ENCODE measurements around the gene G2E3. TPM values are rescaled to one million over a fixed set of nuclear protein-coding genes. Genes with fewer than 3 reads are reported as not detected.
"Not testable (repeated sequence)": the region's sequence is repeated elsewhere in the genome, so short reads cannot be mapped to it uniquely, and the experiment has no call there.

Gene G2E3
- total and polyA plus RNA-seq, 2 donors from 2014 or later: 4.4 to 20.5 TPM

- Histone ChIP-seq H3K36me3 (ENCODE audit: control insufficient read depth in 2 of 3, insufficient read depth in 3 of 3, low read length in 3 of 3) (no peaks in the 10 kb centered on the region), H3K9me3 (ENCODE audit: control insufficient read depth in 2 of 3, insufficient read depth in 1 of 3, low read length in 3 of 3) (no peaks in the 10 kb centered on the region), H3K27me3 (ENCODE audit: control insufficient read depth, insufficient read depth, low read length) (no peaks in the 10 kb centered on the region), H3K4me3 (ENCODE audit: low read length in 3 of 3) (no peak overlapping the region), H3K4me1 (ENCODE audit: control insufficient read depth in 2 of 3, insufficient read depth in 2 of 3, low read depth in 1 of 3, low read length in 3 of 3) (no peaks in the 10 kb centered on the region), H3K9ac (ENCODE audit: low read length in 3 of 3) (no peak overlapping the region), H3K27ac (ENCODE audit: low read depth in 2 of 2, low read length in 2 of 2) (no peak overlapping the region)
- TF ChIP-seq CTCF (IDR thresholded peaks at IDR 0.05; ENCODE audit: borderline replicate concordance, extremely low read depth, insufficient read depth): no peak
- DNase-seq: no peak
- no peak for FAIRE-seq
- intact Hi-C loops (cut with DNase I): no loop called here
Observed at GRCh38 chr14:30533126-30533525, 25.8 kb upstream of the G2E3 start.

- H3K27ac ChIP-seq (ENCODE audit: low read depth in 2 of 2, low read length in 2 of 2): no peak overlapping the region
- no peak overlapping the region for H3K9ac ChIP-seq (ENCODE audit: low read length in 3 of 3)
- no peaks in the 10 kb centered on the region for H3K36me3 ChIP-seq (ENCODE audit: control insufficient read depth in 2 of 3, insufficient read depth in 3 of 3, low read length in 3 of 3)
- no peak overlapping the region for H3K4me3 ChIP-seq (ENCODE audit: low read length in 3 of 3)
- H3K9me3 ChIP-seq (ENCODE audit: control insufficient read depth in 2 of 3, insufficient read depth in 1 of 3, low read length in 3 of 3): no peaks in the 10 kb centered on the region
- no peaks in the 10 kb centered on the region for H3K4me1 ChIP-seq (ENCODE audit: control insufficient read depth in 2 of 3, insufficient read depth in 2 of 3, low read depth in 1 of 3, low read length in 3 of 3)
- DNase-seq (no peak), FAIRE-seq (no peak)
- no peaks in the 10 kb centered on the region for H3K27me3 ChIP-seq (ENCODE audit: control insufficient read depth, insufficient read depth, low read length)
- intact Hi-C loops (cut with DNase I): no loop called here
- no peak for TF ChIP-seq CTCF (IDR thresholded peaks at IDR 0.05; ENCODE audit: borderline replicate concordance, extremely low read depth, insufficient read depth)
Observed at GRCh38 chr14:30541318-30541717, 17.6 kb upstream of the G2E3 start.

GRCh38 chr14:30546735-30547134 lies 12.2 kb upstream of the G2E3 start:
- intact Hi-C loops (cut with DNase I): not testable (repeated sequence)

GRCh38 chr14:30547388-30548048 lies 11.4 kb upstream of the G2E3 start:
- intact Hi-C loops (cut with DNase I): no loop called here
- Histone ChIP-seq H3K4me3 (ENCODE audit: low read length in 3 of 3) (no peak overlapping the region), H3K9ac (ENCODE audit: low read length in 3 of 3) (no peak overlapping the region), H3K27ac (ENCODE audit: low read depth in 2 of 2, low read length in 2 of 2) (no peak overlapping the region), H3K36me3 (ENCODE audit: control insufficient read depth in 2 of 3, insufficient read depth in 3 of 3, low read length in 3 of 3) (no peaks in the 10 kb centered on the region), H3K27me3 (ENCODE audit: control insufficient read depth, insufficient read depth, low read length) (no peaks in the 10 kb centered on the region), H3K4me1 (ENCODE audit: control insufficient read depth in 2 of 3, insufficient read depth in 2 of 3, low read depth in 1 of 3, low read length in 3 of 3) (no peaks in the 10 kb centered on the region), H3K9me3 (ENCODE audit: control insufficient read depth in 2 of 3, insufficient read depth in 1 of 3, low read length in 3 of 3) (no peaks in the 10 kb centered on the region)
- DNase-seq: no peak
- TF ChIP-seq CTCF (IDR thresholded peaks at IDR 0.05; ENCODE audit: borderline replicate concordance, extremely low read depth, insufficient read depth): no peak
- FAIRE-seq: no peak

More at GRCh38 chr14:30546735-30547134, 12.2 kb upstream of the G2E3 start:
- not testable (repeated sequence) for H3K36me3 ChIP-seq (ENCODE audit: control insufficient read depth in 2 of 3, insufficient read depth in 3 of 3, low read length in 3 of 3); H3K9ac ChIP-seq (ENCODE audit: low read length in 3 of 3); H3K27ac ChIP-seq (ENCODE audit: low read depth in 2 of 2, low read length in 2 of 2); H3K4me1 ChIP-seq (ENCODE audit: control insufficient read depth in 2 of 3, insufficient read depth in 2 of 3, low read depth in 1 of 3, low read length in 3 of 3); H3K9me3 ChIP-seq (ENCODE audit: control insufficient read depth in 2 of 3, insufficient read depth in 1 of 3, low read length in 3 of 3); H3K27me3 ChIP-seq (ENCODE audit: control insufficient read depth, insufficient read depth, low read length); H3K4me3 ChIP-seq (ENCODE audit: low read length in 3 of 3); FAIRE-seq; DNase-seq
